ENCODE results near the gene RNF167. TPM values are rescaled to one million over a fixed set of nuclear protein-coding genes. Genes with fewer than 3 reads are reported as not detected.

RNF167 gene
- total and polyA plus RNA-seq, 2 of the 4 experiments (the other 2 are of a cell fraction), result 13.1 to 79.5 TPM

GRCh38 chr17:4900231-4901107 lies 39.6 kb upstream of the RNF167 start (continued):
- no peak for TF ChIP-seq CEBPB (IDR thresholded peaks at IDR 0.05; ENCODE audit: low read depth, low read length)

- dilution Hi-C loops (cut with HindIII; ENCODE audit: low sequenced_read_pairs, unreplicated experiment), result no loop called here
- intact Hi-C loops (cut with micrococcal nuclease), result no loop called here
- no TSS peak for BruUV-seq (replicated peaks)
- no peak overlapping the region for H3K4ac ChIP-seq (ENCODE audit: low read depth, low read length)
- peaks cover 4% of the 10 kb centered on the region; the same call in 1 of the 2 replicates for H3K9me1 ChIP-seq (ENCODE audit: insufficient read depth, low read length)
- no peak for ATAC-seq (ENCODE audit: low read depth)
- peaks cover 2% of the 10 kb centered on the region; the same call in 1 of the 2 replicates for H3K27me3 ChIP-seq (ENCODE audit: control insufficient read depth, insufficient read depth, low read length)
- in situ Hi-C loops (cut with MboI; ENCODE audit: low sequenced_read_pairs), result no loop called here
- H2AFZ ChIP-seq (replicated peaks; ENCODE audit: low read length, poor library complexity), result peak overlapping the region; percentile 15
- H3K4me2 ChIP-seq (ENCODE audit: low read depth, low read length), result no peak overlapping the region
- no peaks in the 10 kb centered on the region for H3K79me1 ChIP-seq (ENCODE audit: low read depth in 1 of 2, low read length in 2 of 2)
- ChIA-PET POLR2A (ENCODE audit: unreplicated experiment) (no interaction called here), CTCF (no interaction called here)
- H4K20me1 ChIP-seq (ENCODE audit: insufficient read depth, low read length), result no peaks in the 10 kb centered on the region; the same call in none of the 2 replicates
- H3K18ac ChIP-seq (ENCODE audit: low read depth, low read length), result no peak overlapping the region
- H3K14ac ChIP-seq (replicated peaks; ENCODE audit: low read depth, low read length), result no peak overlapping the region
- H2BK120ac ChIP-seq (ENCODE audit: low read depth, low read length), result no peak overlapping the region
- no peak for DNase-seq
- no peak overlapping the region for H4K5ac ChIP-seq (ENCODE audit: low read depth, low read length)
- no peak overlapping the region for H4K8ac ChIP-seq (ENCODE audit: low read depth in 2 of 2, low read length in 2 of 2)
- H3K9me3 ChIP-seq (ENCODE audit: control insufficient read depth, insufficient read depth, low read length), result no peaks in the 10 kb centered on the region; the same call in 1 of the 2 replicates
- 73% methylated on average over 29 of the region's 37 CpGs; no CpG with 5 or more reads in 1 of the 2 experiments for WGBS, 2 experiments (ENCODE audit: extremely low coverage in 2 of 2, insufficient read length in 1 of 2)
- H2BK15ac ChIP-seq (ENCODE audit: low read depth, low read length), result no peak overlapping the region
- no peak overlapping the region for H3K23ac ChIP-seq (ENCODE audit: low read depth, low read length)
- H4K91ac ChIP-seq (ENCODE audit: insufficient read depth, low read depth, low read length), result no peak overlapping the region
- no peak overlapping the region for H3K56ac ChIP-seq (ENCODE audit: extremely low read depth, insufficient read depth, low read length)
- no peak overlapping the region for H2BK20ac ChIP-seq (ENCODE audit: low read depth, low read length)
- H3K9ac ChIP-seq (ENCODE audit: low read depth, low read length), result no peak overlapping the region
- H2AK5ac ChIP-seq (ENCODE audit: low read depth, low read length), result no peak overlapping the region
- no peak overlapping the region for H2AK9ac ChIP-seq (replicated peaks; ENCODE audit: low read depth, low read length, poor library complexity)
- H3K36me3 ChIP-seq (ENCODE audit: control insufficient read depth, insufficient read depth, low read length), result peaks cover 15% of the 10 kb centered on the region
- no peaks in the 10 kb centered on the region for H3K4me1 ChIP-seq (ENCODE audit: control insufficient read depth, insufficient read depth, low read length)
- no peak overlapping the region for H2BK5ac ChIP-seq (ENCODE audit: low read depth, low read length, poor library complexity, severe bottlenecking)
- no peak overlapping the region for H3K4me3 ChIP-seq (ENCODE audit: insufficient read depth, low read depth, low read length)
- H3K27ac ChIP-seq (ENCODE audit: insufficient read depth, low read length), result no peak overlapping the region
- no peak for TF ChIP-seq USF2 (IDR thresholded peaks at IDR 0.05; ENCODE audit: low read depth, low read length)
- no peak for TF ChIP-seq MAZ (IDR thresholded peaks at IDR 0.05; ENCODE audit: borderline replicate concordance, low read depth, low read length)
- TF ChIP-seq RCOR1 (IDR thresholded peaks at IDR 0.05; ENCODE audit: insufficient replicate concordance, low read length), result no peak
- TF ChIP-seq RAD21 (IDR thresholded peaks at IDR 0.05; ENCODE audit: low read length), result no peak
- no peak for TF ChIP-seq RFX5 (IDR thresholded peaks at IDR 0.05; ENCODE audit: low read depth, low read length)
- TF ChIP-seq ELK1 (IDR thresholded peaks at IDR 0.05; ENCODE audit: borderline replicate concordance, low read depth, low read length), result no peak
- TF ChIP-seq NFE2L2 (IDR thresholded peaks at IDR 0.05; ENCODE audit: low read depth, low read length), result no peak
- no peak for TF ChIP-seq POLR2A (IDR thresholded peaks at IDR 0.05; ENCODE audit: low read depth, low read length)
- no peak for TF ChIP-seq MAFK (IDR thresholded peaks at IDR 0.05; ENCODE audit: low read depth, low read length)
- TF ChIP-seq FOS (IDR thresholded peaks at IDR 0.05; ENCODE audit: low read depth, low read length), result no peak
- no peak for TF ChIP-seq SMC3 (IDR thresholded peaks at IDR 0.05; ENCODE audit: low read depth, low read length)
These were observed 38.9 kb upstream of the RNF167 start for GRCh38 chr17:4901108-4901647.
